Measurements from ENCODE around the gene GDPD3.
"Not testable (repeated sequence)": the region's sequence is repeated elsewhere in the genome, so short reads cannot be mapped to it uniquely, and the experiment has no call there.

GDPD3 gene

DNA sequence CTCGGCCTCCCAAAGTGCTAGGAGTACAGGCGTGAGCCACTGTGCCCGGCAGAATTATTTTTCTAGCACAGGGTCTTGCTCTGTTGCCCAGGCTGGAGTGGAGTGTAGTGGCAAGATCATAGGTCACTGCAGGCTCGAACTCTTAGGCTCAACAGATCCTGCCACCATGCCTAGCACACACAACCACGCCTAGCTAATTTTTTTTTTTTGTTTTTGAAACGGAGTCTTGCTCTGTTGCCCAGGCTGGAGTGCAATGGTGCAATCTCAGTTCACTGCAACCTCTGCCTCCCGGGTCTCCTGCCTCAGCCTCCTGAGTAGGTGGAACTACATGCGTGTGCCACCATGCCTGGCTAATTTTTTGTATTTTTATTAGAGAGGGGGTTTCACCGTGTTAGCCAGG lies 12.4 kb upstream of the GDPD3 start:
- DNase-seq: not testable (repeated sequence)

GRCh38 chr16:30124985-30125379 lies 11.6 kb upstream of the GDPD3 start:
- no peak for DNase-seq

GRCh38 chr16:30122604-30123160 lies 9.3 kb upstream of the GDPD3 start:
- peak in 9 of 56 donors; percentile 29 to 68 (median 52) for DNase-seq

DNA sequence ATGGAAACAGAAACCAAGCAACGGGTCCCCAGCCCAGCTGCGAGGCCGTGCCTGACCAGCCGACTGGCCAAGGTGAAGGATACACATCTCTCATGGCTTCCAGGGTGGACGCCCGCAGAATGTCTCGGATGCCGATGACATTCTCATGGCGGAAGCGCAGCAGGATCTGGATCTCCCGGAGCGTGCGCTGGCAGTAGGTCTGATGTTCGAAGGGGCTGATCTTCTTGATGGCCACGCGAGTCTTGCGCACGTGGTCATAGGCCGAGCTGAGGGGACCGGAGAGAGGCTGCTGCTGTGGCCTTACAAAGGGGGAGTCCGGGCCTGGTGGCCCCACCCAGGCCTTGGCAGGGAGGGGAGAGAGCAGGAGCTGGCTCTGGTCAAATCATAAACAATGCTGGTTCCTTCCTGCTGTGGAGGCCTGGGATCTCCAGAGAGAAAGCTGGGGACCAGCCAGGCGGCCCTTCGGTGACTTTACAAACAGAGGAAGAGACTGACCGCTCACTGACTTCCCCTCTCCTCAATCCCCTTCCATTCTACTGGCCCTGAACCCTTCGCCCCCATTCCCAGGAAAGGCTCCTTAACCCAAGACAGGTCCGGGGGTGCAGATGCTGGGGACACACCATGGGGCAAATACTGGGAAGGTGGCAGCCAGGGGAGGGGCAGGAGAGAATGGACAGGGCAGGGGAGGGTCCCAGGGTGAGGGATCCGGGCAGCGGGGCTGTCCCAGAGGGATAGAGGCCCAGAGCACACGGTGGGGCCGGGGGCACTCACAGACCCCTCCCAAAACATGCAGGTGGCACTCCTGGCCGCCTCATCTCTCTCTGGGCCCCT lies 8.6 kb upstream of the GDPD3 start:
- DNase-seq: peak in 9 of 56 donors; percentile 7 to 38 (median 14)

DNA sequence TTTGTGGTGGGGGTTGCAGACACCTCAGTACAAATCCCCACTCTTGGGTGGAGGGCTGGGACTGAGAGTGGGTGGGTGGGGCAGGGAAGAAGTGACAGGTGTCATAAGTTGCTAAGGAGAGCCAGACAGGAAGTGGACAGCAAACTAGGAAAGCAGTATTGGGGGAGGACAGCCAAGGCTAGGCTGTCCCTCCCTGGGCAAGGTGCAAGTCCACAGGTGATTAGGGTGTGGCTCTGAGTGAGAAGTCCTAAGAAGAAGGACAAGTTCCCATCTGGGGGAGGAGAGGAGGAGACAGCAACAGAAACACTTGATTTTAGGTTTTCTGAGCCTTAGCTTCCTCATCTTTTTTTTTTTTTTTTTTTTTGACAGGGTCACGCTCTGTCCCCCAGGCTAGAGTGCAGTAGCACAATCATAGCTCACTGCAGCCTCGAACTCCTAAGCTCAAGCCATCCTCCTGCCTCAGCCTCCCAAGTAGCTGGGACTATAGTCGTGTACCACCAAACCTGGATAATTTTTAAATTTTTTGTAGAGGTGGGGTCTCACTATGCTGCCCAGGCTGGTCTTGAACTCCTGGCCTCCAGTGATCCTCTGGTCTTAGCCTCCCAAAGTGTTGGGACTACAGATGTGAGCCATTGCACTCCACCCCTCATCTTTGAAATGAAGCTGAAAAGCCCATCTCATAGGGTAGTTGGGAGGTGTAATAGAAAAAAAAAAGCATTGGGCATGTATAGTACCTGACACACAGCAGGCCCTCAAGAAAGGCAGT lies 7.2 kb upstream of the GDPD3 start:
- DNase-seq: no peak

DNA sequence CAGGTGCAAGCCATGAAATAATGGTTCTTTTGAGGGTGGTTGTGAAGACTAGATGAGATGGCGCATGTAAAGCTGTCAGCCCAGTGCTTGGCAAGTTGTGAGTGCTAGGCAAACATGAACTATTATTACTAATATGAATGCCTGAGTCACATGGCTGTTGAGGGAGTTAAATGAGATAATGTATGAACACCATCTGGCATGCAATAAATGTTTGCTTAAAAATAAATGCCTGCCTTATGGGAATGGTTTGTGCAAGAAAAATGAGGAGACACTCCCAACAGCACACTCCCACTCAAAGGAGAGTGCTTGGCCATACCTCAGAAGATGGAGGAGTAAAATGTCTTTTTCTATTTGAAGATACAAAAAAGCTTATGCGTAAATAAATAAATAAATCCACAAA lies 6.1 kb upstream of the GDPD3 start:
- no peak for DNase-seq

DNA sequence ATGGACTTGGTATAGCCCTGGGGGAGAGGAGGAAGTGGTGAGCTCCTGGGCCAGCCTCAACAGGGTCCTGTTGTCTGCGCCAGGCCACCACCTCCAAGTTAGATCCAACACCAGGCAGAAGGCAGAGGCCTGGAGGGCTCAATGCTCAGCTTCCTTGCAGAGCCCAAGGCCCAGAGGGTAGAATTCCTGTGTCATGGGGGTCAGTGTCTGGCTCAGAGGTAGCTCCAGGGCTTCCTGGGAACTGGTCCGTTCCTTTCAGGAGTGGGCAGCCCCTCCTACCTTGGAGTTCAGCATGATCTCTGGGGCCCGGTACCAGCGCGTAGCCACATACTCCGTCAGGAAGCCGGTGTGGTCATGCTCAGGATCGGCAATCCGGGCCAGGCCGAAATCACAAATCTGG lies 4.4 kb upstream of the GDPD3 start:
- DNase-seq: no peak

DNA sequence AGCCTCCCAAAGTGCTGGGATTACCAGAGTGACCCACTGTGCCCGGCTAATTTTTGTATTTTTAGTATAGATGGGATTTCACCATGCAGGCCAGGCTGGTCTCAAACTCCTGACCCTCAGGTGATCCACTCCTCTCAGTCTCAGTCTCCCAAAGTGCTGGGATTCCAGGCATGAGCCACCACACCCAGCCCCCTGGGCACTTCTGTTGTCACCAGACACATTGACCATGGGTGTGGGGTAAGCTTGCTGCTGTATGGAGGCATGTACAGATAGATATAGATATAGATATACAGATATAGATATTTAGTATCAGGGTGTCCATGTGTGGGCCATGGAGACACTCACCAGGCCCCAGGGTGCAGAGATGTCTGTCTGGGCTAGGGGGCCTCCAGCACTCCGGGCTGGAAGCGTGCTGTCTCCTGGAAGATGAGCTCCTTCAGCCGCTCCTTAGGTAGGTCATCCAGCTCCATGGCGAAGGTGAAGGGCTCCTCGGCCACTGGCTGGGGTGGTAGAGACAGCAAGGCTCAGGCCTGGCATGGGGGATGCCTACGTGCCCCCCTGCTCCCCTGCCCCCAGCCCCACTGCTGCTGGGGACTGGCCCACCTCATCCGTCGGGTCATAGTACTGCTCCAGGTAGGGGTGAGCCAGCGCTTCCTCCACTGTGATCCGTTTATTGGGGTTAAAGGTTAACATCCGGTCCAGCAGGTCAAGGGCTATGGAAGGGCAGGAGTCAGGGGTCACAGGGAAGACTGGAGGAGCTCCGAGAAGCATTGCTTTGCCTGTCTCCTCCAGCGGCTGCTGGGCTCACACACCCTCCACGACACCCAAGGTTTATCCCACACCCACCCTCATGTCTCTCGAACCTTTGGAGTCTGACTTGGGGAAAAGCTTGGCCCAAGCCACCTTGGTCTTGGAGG lies 3.2 kb upstream of the GDPD3 start:
- DNase-seq: no peak

GRCh38 chr16:30115238-30115637 lies 1.9 kb upstream of the GDPD3 start:
- no peak for DNase-seq

DNA sequence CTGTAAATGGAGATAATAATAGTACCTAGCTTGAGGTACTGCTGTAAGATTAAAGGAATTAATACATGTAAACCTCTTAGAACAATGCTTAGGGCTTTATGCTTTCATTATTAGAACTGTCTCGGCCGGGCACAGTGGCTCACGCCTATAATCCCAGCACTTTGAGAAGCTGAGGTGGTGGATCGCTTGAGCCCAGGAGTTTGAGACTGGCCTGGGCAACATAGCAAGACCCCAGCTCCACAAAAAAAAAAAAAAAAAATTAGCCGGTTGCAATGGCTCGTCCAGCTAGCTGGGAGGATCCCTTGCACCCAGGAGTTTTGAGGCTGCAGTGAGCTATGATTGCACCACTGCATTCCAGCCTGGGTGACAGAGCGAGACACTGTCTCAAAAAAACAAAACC lies 1.5 kb upstream of the GDPD3 start:
- DNase-seq: not testable (repeated sequence)

- DNase-seq: no peak
These were observed 1.1 kb upstream of the GDPD3 start for GRCh38 chr16:30114411-30114810.

DNA sequence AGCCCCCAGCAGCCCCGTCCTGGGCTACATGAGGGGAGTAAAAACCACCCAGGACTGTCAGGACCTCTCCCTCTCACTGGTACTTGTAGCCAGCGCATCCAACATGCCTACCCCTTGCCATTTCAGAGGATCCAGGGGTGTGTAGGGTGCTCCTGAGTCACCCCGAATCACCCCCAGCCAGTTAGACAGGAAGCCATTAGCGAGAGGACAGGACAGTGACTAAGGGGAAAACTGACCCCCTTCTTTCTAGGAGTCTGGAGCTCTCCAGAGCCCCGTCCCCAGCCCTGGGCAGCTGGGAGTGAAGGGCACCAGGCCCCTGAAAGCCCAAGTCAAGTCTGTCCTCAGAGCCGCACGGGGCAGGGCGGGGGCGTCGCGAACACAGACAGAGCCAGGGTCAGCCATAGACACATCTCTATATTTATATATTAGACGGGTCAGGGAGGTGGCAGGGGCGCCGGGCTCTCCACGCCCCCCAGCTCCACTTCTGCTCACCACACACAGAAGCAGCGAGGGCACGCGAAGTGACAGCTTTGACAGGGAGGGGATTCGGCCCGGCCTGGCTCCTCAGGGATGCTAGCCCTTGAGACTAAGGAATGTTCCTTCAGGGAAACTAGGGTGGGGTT lies 485 bp upstream of the GDPD3 start:
- DNase-seq: no peak

DNA sequence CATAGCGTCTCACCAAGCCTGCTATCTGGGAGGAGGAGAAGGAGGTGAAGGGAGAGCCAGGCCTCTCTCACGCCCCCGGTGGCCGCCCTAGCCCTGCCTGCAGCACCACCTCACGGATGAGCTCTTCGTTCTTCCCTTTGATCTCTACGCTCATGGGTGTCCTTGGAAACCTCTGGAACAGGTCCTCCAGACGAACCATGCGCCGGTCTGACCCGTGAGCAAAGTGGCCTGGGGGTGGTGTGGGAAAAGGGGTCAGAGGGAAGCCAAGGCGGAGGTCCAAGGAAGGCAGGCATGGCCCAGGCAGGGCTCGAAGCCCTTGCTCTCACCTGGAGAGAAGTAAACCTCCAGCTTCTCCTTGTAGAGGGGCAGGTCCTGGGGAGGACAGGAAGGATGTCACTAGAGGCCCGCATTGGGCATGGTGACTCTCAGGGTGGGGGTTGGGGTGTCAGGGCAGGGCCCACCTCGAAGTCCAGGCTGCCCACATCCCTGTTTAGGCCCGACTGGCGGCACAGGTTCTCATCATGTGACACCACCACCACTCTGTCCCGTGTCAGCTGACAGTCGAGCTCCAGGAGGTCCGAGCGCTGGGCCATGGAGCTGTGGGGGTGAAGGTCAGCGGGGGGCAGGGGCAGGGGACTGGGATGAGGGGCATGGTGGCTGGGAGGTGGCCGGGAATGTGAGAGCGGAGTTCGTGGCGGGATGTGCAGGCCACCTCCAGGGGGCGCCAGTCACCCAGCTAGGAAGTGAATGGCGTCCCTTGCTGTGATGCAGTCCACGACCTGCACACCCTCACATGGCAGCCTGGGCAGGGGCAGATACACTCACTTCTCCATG lies 923 bp downstream of the GDPD3 start:
- DNase-seq: peak in 8 of 56 donors; percentile 4 to 29 (median 12)

- no peak for DNase-seq
These were observed 2.7 kb downstream of the GDPD3 start for GRCh38 chr16:30110661-30111060.

DNA sequence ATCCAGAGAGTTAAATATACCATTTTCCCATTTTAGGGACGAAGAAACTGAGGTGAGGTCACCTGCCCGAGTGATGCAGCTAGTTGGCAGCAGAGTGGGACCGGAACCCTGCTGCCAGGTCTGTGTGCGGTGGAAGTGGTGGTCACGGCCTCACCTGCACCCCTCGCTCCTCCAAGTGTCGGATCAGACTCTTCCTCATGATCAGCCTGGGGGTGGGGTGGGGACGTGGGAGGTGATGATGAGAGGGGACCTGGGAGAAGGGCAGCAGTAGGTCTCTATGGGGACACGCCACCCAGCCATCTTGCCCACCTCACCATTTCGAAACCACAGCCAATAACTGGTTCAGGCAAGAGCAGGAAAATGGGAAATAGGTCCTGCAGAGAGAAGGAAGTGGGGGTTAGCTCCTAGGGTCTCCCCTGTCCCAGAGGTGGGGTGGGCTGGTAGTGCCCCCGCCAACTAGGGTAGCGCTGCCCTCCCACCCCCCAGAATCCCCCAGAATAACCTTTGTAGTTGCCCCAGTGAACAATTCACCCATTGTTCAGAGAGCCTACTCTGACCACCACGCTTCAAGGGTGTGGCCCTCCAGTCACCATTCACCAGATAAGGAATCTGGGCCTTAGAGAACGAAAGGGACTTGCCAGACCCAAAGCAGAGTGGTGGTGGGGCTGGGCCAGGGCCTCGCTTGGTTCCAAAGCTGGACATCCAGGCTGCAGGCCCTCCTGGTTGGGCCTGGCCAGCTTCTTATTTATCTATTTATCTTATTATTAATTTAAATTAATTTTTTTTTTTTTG lies 5.1 kb downstream of the GDPD3 start:
- DNase-seq: no peak

DNA sequence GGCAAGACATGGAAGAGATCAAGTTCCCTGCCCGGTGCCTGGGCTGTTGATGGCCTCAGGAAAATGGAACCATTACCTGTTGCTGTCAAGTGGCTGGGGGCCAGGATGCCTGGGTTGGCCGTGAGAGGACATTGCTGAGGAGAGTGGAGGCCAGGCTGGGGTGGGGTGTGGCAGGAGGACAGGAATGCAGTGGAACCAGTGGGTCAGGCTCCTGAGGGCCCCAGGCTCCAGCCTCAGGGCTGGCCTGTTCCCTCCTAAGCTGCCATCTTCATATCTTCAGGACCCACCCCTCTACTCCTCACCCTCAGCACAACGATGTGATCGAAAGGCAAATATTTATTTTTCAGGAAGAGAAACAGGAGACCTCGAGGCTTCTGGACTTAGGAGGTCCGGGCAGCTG lies 8.8 kb downstream of the GDPD3 start:
- no peak for DNase-seq

GRCh38 chr16:30104090-30104489 lies 9.2 kb downstream of the GDPD3 start:
- DNase-seq: no peak

DNA sequence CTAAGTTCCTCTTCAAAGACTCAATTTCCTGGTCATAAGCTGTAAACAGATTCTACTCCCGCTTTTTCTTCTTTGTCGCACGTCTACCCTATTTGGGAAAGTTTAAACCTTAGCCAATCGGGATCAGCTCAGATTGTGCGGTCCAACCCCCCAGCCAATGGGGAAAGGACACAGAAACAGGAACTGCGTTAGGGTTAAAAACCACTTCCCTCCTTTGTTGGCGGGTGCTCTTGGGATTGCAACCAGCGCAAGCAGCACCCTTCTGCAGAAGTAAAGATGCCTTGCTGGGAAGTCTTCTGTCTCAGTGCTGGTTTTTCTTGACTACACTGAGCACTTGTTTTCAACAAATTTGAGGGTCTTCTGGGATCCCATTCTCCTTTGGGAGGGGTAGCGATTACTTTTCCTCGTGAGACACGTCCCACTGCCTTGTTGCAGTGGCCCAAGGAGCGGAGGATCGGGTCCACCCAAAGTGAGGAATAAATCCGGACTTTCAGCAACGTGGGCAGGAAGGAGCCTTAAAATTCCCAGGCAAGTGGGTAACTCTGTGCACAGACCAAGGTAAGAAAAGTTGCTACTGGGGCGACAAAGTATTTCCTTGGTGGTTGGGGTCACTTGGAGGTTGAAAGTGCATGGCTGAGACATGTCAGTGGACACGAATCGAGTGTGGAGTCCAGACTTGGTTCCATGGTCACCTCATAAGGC lies 16.3 kb downstream of the GDPD3 start:
- DNase-seq: no peak

All from nucleus accumbens (tissue), 56 donors.